GM18526 (cell line): ENCODE data around the gene KIF2C.

Experiments used
- POLR2A ChIP-seq: IDR thresholded peaks from 3 replicates; pipeline ENCODE4 v1.6.1; 2011; ENCODE audit not compliant: insufficient read length; ENCODE audit errors: extremely low read depth

The KIF2C gene

DNA sequence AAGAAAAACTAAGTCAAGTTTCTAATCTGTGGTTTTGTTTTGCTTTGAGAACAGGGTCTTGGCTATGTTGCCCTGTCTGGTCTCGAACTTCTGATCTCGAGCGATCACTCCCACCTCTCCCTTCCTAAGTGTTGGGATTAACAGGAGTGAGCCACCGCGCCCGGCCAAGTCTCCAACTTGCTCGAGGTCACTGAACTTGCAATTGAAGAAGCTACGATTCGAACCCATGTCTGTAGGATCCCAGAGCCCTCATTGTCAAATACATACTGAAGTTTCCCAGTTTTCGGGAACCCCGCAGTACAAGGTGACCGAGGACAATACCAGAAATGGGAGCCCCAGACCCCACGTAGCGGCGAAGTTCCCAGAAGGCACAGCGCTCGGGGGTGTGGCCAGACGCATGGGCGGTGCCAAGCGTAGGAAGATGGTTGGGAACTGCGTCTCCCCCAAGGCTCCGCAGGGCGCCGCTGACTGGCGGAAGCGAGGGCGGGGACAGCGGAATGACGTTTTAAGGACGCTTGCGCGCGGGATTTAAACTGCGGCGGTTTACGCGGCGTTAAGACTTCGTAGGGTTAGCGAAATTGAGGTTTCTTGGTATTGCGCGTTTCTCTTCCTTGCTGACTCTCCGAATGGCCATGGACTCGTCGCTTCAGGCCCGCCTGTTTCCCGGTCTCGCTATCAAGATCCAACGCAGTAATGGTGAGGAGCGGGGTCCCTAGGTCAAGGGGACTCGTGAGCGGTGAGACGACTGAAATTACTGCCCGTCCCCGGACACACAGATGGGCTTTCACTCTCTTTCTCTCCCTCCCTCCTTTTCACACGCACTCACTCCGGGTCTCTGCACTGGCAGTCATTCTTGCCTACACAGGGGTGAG, at the start of gene KIF2C:
Gene KIF2C, plus strand, starts transcription at position 531 of the 872 bp plus-strand sequence. Its CDS starts 96 bp downstream, at position 627.
- peak; percentile 92 for TF ChIP-seq POLR2A

DNA sequence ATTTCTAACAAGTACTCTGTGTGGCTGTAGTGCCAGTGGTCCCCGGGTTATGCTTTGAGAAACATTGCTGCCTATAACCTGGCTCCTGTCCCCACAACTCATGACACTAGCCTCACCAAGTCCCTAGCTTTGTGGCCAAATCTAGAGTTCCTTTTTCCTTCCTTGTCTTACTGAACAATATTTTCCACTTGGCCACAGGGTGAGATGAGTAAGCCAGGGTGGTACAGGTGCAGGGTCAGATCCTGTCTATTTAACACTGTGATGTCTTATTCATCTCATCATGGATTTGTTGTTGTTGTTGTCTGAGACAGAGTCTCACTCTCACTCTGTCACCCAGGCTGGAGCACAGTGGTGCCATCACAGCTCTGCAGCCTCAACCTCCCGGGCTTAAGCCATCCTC, 46.5 kb upstream of the KIF2C start:
- TF ChIP-seq POLR2A, result no peak

DNA sequence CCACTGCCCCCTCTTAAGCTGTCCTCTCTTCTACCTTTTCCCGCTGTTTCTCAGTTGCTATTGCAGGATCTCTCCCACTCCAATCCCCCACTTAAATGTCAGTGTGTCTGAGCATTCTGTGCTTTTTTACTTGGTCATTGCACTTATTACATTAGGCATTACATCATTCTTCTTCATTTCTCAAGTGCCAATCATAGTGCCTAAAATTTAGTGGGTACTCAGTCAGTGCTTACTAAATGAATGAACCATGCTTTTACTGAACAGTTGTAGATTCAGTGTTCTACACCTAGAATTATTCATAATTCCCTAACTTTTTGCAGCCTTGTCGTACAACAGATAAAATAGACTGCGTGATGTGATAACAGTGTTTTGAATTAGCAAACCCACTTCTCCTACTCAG, 45.7 kb upstream of the KIF2C start:
- TF ChIP-seq POLR2A, result no peak

DNA sequence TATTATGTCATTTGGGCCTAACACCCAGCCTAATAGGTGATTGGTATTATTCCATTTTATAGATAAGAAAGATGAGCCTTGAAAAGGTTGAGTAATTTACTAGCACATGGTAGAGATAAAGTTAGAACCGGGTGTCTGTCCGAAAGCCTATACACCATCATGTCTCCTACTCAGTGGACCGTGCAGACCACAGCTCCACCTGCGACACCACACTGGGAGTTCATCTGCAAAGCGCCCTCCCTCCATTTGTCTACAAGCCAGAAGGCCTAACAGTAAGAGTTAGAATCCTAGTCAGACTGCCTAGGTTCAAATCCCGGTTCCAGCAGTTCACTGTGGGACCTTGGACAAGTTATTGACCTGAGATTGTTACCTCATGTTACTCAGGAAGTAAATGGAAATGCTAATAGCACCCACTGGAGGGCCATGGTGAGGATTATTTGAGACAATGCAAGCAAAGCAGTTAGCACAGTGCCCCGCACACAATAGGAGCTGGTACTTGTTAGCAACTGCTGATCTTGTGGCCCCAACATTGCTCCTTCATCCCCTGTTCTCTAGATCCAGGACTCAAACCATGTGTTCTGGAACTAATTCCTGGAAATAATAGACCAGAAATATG, 44.7 kb upstream of the KIF2C start:
- no peak for TF ChIP-seq POLR2A

DNA sequence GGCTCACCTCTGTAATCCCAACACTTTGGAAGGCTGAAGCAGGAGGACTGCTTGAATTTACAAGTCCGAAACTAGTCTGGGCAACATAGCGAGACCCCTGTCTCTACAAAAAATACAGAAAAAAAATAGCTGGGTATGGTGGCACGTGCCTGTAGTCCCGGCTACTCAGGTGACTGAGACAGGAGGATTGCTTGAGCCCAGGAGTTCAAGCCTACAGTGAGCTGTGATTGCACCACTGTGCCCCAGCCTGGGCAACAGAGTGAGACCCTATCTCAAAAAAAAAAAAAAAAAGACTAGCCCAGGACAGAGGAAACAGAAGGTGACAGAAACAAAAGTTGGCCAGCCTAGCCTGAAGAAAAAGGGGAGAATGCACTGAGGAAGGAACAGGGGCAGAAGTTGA, 44.0 kb upstream of the KIF2C start:
- TF ChIP-seq POLR2A, result no peak

DNA sequence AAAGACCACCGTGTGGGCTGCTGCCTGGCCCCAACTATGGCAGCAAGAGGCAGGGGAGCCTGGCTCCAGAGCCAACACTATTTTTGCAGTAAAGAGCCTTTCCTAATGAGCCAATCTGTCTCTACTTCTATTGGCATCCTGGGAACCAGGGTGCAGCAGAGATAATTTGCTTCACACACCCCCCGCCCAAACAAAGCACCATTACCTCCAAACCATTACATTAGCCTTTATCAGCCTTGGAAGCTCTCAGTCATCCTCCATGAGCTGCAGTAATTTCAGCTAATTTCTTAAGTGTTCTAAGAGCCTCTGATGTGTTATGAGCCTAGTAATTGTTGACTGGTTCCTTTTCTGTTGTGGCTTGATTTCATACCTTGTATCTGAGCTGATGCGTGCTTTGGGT, 43.5 kb upstream of the KIF2C start:
- no peak for TF ChIP-seq POLR2A

DNA sequence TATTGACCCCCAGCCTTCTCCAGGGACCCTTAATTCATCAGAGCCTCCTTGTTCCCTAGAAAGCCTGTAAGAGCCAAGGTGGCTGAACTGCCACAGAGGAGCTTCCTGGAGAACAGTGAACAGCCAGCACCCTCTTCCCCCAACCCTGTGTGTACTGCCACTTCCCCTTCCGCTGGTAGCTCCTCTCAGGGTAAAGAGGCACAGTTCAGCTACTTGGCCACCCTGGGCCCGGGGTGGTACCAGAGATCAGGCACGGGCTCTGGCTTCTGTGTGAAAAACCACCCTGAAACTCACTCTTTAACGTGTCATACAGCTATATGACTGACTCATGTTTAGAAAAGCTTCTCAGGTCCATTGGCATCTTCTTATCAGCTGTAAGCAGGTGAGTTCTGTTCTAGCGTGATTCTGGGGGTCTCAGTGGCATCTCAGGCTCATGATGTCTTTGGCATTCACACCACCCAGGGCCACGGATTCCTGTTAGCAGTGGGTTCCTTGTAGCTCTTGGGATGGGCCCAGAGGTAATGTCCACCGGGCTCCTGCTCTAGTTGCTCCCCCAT, 42.8 kb upstream of the KIF2C start:
- no peak for TF ChIP-seq POLR2A

DNA sequence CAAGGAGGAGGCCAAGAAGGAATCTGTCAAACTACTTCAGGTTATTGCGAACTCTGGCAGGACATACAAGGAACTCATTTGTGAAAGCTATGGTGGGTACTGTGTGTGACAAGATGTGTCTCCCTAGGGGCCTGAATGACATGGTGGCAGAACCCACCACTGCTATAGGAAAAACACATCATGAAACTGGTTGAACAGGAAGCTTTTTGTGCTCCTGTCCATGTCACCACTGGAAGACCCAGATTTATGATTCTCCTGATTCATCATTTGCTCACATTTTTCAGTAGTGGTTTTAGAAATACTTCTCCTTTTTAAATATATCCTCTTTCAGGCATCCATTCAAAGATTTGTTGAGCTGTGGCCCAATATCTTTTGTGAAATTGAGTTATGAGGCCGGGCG, 41.5 kb upstream of the KIF2C start:
- TF ChIP-seq POLR2A, result no peak

DNA sequence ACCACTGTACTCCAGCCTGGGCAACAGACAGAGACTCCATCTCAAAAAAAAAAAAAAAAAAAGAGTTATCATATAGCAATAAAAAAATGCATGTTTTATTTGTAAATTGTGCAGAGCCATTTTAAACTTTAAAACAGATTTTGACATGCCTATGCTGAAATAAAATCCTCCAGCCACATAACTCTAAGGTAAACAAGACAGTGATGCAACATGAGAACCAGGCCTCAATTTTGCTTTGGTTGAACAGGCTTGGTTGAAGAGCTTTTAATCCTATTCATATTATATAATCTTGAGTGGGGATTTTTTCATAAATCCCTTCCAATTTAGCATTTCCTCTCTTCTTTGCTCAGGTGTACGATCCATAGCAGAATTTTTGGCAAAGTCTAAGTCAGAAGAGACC, 39.1 kb upstream of the KIF2C start:
- TF ChIP-seq POLR2A, result no peak

DNA sequence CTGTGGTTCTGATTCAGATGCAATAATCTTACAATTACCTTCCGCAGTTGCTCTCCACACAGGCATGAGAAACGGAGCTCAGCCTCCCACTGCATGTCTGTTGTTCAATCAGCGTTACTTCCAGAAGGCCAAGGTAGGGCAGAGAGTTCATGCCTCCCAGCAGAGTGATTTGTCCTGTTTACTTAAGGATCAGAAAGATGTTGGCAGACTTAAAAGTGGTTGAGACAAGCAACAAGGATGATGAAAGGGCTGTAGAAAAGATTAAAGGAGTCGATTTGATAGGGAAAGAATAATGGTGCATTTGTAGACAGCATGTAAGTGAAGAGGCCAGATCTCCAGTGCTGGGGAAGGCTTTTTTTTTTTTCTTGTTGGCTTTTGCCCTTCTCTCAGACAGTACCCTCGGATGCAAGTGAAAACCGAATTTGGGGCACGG, 38.5 kb upstream of the KIF2C start:
- TF ChIP-seq POLR2A, result no peak

DNA sequence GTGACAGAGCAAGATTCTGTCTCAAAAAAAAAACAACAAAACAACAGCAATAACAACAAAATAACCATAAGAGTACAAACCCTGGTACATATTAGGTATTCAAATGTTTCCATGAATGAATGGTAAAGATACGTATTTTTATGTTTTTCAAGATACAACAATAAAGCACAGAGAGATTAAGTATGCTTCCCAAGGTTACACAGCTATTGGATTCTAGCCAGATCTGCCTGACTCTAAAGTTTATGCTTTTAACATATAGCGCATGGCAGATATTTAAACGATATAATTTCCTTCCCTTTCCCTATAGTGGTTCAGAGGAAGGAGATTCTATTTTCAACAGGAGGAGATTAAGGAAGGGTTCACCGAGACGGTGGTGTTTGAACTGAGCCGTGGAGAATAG, 34.2 kb upstream of the KIF2C start:
- no peak for TF ChIP-seq POLR2A

DNA sequence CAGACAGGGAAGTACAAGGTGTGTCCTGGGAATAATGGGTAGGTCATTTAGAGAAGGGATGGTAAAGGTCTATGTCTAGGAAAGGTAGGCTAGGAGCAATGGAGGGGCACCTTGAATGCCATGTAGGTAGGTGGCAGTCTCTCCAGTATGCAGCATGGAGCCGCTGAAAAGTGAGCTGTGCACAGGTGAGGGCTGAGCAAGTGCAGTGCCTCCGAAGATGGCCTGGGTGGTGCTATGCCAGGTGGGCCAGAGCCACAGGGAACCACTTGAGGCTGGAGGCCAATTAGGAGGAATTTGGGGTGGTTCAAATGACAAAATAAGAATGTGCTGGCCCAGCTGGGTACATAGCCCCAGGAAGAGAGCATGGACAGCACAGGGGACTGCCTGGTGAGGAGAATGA, 33.7 kb upstream of the KIF2C start:
- no peak for TF ChIP-seq POLR2A

DNA sequence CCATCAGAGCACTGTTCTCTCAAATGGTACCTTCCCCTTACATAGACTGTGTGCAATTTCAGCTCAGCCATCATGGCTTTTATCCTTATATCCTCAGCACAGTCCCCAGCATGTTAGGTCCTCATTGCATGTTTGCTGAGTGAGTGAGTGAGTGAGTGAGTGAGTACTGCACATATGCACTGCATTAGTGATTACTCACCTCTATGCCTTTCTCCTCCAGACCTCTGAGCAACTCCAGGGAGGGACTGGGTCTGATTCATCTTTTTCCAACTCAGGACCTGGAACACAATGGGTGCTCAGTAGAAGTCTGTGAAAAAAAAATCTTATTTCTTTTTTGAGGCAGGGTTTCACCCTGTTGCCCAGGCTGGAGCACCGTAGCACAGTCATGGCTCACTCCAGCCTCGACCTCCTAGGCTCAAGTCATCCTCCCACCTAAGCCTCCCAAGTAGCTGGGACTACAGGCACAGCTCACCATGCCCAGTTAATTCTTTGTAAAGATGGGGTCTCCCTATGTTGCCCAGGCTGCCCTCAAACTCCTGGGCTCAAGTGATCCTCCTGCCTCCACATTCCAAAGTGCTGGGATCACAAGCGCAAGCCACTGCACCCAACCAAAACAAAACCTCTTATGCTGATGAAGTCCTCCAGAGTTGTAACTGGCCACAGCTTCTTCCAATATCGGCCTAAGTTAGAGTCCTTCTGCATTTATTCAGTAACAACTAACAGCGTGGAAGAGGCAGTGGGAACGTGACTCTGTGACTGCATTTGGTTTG, 32.3 kb upstream of the KIF2C start:
- no peak for TF ChIP-seq POLR2A

DNA sequence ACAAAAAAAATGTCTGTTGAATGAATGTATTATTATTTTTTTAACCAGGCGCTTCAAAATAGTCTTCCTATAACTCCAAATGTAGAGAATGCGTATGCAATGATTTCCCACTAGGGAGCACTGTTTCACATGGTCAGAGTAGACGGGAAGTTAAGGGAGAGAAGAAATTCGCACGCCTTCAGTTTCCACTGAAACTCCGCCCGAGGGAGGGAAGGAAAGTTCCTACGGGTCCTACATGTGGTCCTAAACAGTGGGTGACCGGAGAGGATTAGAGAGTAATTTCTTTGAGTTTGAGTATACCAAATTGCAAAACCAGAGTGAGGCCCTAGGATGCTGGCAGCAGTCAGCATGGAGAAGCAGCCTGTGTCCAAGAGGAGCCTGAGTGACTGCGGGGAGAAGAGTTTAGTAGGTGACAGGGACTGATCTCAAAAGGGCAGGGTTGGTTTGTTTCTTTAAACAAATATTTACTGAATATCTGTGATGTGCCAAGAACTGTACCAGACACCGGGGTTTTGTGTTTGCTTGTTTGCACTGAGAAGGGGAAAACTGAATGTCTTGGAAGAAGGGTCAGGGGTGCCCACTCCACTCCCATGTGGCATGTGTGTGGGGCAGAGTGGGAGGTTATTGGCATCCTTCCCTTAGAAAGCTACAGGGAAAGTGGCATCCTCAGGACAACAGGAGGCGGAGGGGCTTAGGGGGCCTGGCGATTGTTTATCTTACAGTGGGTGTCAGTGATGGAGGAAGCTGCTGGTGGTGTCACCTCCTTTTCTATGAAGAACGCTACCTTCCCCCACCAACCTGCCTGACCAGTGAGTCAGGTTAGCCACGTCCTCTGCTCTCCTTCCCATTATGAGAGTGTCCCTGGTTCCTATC, 31.4 kb upstream of the KIF2C start:
- TF ChIP-seq POLR2A, result no peak
